HEK293 (cell line): ENCODE data around the gene KIF1A.

Source experiments
- CTCF ChIA-PET: fragments of 350-600 bp; formaldehyde crosslinking; extraction: SDS; loops from one replicate; lab custom pipeline; 2021; ENCODE audit warnings: antibody characterized with exemption; lab: Yijun Ruan, JAX
- POLR2A ChIA-PET: fragments of 300-600 bp; formaldehyde crosslinking; extraction: SDS; loops from one replicate; lab custom pipeline; 2020; ENCODE audit warnings: antibody characterized with exemption, inconsistent platforms; lab: Yijun Ruan, JAX
- H3K27ac ChIP-seq: fragments of 200-500 bp; sonication (Bioruptor generic); 2 replicates; pipeline ENCODE4 v1.5.1; 2014; ENCODE audit warnings: low read depth, low read length, control low read depth, inconsistent platforms; ENCODE audit errors: extremely low read depth
- H3K36me3 ChIP-seq, 2 experiments: fragments of 200-500 bp in 1 of 2; sonication (Bioruptor generic) in 1 of 2; 1 replicate in 1 of 2; 2 replicates in 1 of 2; pipeline ENCODE4 v1.5.1; 2014 to 2017; ENCODE audit warnings: inconsistent platforms in 2 of 2, low read length in 2 of 2; ENCODE audit not compliant: control insufficient read depth in 2 of 2, insufficient read depth in 1 of 2
- H3K4me1 ChIP-seq: fragments of 200-500 bp; sonication (Bioruptor generic); 2 replicates; pipeline ENCODE4 v1.5.1; 2014; ENCODE audit warnings: mild to moderate bottlenecking, low read length, inconsistent platforms; ENCODE audit not compliant: control insufficient read depth, insufficient read depth
- H3K4me3 ChIP-seq: 2 replicates; pipeline ENCODE4 v1.5.1; 2011; ENCODE audit warnings: low read depth, mild to moderate bottlenecking, control low read depth, low read length, moderate library complexity
- H3K9me3 ChIP-seq: fragments of 200-500 bp; sonication (Bioruptor generic); 2 replicates; pipeline ENCODE4 v1.5.1; 2014; ENCODE audit warnings: low read depth, low read length, inconsistent platforms; ENCODE audit not compliant: control insufficient read depth, insufficient read depth
- GLI4 ChIP-seq: fragments of 450-650 bp; formaldehyde crosslinking; IDR thresholded peaks from 2 replicates; pipeline ENCODE4 v1.5.1; 2016; ENCODE audit warnings: missing biosample characterization, missing genetic modification characterization
- HOXA7 ChIP-seq: sonication (generic); formaldehyde crosslinking; IDR thresholded peaks from 2 replicates; pipeline ENCODE4 v1.8.1; 2022; ENCODE audit warnings: missing genetic modification reagents, borderline replicate concordance
- ZNF157 ChIP-seq: fragments of 450-650 bp; formaldehyde crosslinking; IDR thresholded peaks from 2 replicates; pipeline ENCODE4 v1.5.1; 2016; ENCODE audit warnings: missing biosample characterization, missing genetic modification characterization
- ZNF2 ChIP-seq: fragments of 450-650 bp; formaldehyde crosslinking; IDR thresholded peaks from 2 replicates; pipeline ENCODE4 v1.5.1; 2016; ENCODE audit warnings: missing biosample characterization, missing genetic modification characterization
- ZNF239 ChIP-seq: fragments of 450-650 bp; formaldehyde crosslinking; IDR thresholded peaks from 2 replicates; pipeline ENCODE4 v1.5.1; 2016; ENCODE audit warnings: missing biosample characterization, missing genetic modification characterization
- ZNF248 ChIP-seq: fragments of 450-650 bp; formaldehyde crosslinking; IDR thresholded peaks from 2 replicates; pipeline ENCODE4 v1.5.1; 2017; ENCODE audit warnings: missing biosample characterization, missing genetic modification characterization
- ZNF391 ChIP-seq: fragments of 450-650 bp; formaldehyde crosslinking; IDR thresholded peaks from 2 replicates; pipeline ENCODE4 v1.5.1; 2016; ENCODE audit warnings: low read depth, missing biosample characterization, missing genetic modification characterization, borderline replicate concordance
- ZNF530 ChIP-seq: fragments of 450-650 bp; formaldehyde crosslinking; IDR thresholded peaks from 2 replicates; pipeline ENCODE4 v1.5.1; 2016; ENCODE audit warnings: low read depth, missing biosample characterization, missing genetic modification characterization
- ZNF623 ChIP-seq: fragments of 450-650 bp; formaldehyde crosslinking; IDR thresholded peaks from 2 replicates; pipeline ENCODE4 v1.5.1; 2016; ENCODE audit warnings: missing biosample characterization, missing genetic modification characterization
- TF ChIP-seq, protein P1 (sequence below): fragments of 450-650 bp; formaldehyde crosslinking; IDR thresholded peaks from 2 replicates; pipeline ENCODE4 v1.5.1; 2016; ENCODE audit warnings: missing biosample characterization, missing genetic modification characterization, borderline replicate concordance
- TF ChIP-seq, protein P2 (sequence below): fragments of 450-650 bp; formaldehyde crosslinking; IDR thresholded peaks from 2 replicates; pipeline ENCODE4 v1.5.1; 2017; ENCODE audit warnings: missing biosample characterization, missing genetic modification characterization
- TF ChIP-seq, protein P3 (sequence below): fragments of 450-650 bp; formaldehyde crosslinking; IDR thresholded peaks from 2 replicates; pipeline ENCODE4 v1.5.1; 2016; ENCODE audit warnings: missing biosample characterization, missing genetic modification characterization, borderline replicate concordance
- TF ChIP-seq, protein P4 (sequence below): fragments of 450-650 bp; formaldehyde crosslinking; IDR thresholded peaks from 2 replicates; pipeline ENCODE4 v1.5.1; 2016; ENCODE audit warnings: missing biosample characterization, missing genetic modification characterization
- TF ChIP-seq, protein P5 (sequence below): fragments of 450-650 bp; formaldehyde crosslinking; IDR thresholded peaks from 2 replicates; pipeline ENCODE4 v1.5.1; 2016; ENCODE audit warnings: missing biosample characterization, missing genetic modification characterization

KIF1A gene

DNA sequence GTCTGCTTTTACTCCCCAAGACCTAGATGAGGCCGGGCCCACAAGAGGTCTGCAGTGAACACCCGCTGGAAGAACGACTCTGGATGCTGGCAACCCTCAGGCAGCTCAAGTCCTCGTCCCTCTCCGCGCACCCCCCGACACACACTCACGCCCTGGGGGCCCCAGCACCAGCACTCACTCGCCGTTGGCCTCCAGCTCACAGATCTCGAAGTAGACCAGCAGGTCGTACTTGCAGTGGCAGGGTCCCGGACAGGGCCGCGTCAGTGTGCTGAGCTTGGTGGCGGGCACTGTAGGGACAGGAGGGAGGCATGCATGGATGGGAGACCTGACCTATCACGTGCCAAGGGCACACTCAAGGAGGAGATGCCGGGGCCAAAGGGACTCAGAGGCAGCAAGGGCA lies 78.9 kb downstream of the KIF1A start (continued):
- TF ChIP-seq, protein P1, sequence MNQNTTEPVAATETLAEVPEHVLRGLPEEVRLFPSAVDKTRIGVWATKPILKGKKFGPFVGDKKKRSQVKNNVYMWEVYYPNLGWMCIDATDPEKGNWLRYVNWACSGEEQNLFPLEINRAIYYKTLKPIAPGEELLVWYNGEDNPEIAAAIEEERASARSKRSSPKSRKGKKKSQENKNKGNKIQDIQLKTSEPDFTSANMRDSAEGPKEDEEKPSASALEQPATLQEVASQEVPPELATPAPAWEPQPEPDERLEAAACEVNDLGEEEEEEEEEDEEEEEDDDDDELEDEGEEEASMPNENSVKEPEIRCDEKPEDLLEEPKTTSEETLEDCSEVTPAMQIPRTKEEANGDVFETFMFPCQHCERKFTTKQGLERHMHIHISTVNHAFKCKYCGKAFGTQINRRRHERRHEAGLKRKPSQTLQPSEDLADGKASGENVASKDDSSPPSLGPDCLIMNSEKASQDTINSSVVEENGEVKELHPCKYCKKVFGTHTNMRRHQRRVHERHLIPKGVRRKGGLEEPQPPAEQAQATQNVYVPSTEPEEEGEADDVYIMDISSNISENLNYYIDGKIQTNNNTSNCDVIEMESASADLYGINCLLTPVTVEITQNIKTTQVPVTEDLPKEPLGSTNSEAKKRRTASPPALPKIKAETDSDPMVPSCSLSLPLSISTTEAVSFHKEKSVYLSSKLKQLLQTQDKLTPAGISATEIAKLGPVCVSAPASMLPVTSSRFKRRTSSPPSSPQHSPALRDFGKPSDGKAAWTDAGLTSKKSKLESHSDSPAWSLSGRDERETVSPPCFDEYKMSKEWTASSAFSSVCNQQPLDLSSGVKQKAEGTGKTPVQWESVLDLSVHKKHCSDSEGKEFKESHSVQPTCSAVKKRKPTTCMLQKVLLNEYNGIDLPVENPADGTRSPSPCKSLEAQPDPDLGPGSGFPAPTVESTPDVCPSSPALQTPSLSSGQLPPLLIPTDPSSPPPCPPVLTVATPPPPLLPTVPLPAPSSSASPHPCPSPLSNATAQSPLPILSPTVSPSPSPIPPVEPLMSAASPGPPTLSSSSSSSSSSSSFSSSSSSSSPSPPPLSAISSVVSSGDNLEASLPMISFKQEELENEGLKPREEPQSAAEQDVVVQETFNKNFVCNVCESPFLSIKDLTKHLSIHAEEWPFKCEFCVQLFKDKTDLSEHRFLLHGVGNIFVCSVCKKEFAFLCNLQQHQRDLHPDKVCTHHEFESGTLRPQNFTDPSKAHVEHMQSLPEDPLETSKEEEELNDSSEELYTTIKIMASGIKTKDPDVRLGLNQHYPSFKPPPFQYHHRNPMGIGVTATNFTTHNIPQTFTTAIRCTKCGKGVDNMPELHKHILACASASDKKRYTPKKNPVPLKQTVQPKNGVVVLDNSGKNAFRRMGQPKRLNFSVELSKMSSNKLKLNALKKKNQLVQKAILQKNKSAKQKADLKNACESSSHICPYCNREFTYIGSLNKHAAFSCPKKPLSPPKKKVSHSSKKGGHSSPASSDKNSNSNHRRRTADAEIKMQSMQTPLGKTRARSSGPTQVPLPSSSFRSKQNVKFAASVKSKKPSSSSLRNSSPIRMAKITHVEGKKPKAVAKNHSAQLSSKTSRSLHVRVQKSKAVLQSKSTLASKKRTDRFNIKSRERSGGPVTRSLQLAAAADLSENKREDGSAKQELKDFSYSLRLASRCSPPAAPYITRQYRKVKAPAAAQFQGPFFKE (tag by site-specific recombination), result no peak
- TF ChIP-seq ZNF623 (no peak), ZNF248 (no peak), ZNF391 (tag by site-specific recombination) (no peak)
- TF ChIP-seq, protein P2, sequence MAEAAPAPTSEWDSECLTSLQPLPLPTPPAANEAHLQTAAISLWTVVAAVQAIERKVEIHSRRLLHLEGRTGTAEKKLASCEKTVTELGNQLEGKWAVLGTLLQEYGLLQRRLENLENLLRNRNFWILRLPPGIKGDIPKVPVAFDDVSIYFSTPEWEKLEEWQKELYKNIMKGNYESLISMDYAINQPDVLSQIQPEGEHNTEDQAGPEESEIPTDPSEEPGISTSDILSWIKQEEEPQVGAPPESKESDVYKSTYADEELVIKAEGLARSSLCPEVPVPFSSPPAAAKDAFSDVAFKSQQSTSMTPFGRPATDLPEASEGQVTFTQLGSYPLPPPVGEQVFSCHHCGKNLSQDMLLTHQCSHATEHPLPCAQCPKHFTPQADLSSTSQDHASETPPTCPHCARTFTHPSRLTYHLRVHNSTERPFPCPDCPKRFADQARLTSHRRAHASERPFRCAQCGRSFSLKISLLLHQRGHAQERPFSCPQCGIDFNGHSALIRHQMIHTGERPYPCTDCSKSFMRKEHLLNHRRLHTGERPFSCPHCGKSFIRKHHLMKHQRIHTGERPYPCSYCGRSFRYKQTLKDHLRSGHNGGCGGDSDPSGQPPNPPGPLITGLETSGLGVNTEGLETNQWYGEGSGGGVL (tag by site-specific recombination), result no peak

DNA sequence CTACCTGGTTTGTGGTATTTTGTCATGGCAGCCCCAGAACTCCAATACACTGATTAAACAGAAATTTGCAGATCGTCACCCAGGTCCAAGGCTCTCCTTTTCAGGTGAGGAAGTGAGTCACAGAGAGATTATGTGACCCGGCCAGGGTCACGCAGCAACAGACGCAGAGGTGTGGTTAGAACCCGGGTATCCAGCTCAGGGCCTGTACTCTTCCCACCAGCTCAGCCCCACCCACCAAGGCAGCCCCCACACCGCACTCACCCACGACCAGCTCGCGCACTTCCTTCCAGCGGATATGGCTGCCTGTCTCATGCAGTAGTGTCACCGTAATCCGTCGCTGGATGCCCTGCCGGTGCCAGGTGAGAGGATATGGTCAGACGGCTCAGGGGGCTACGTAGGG lies 80.2 kb downstream of the KIF1A start:
- Histone ChIP-seq H3K36me3 (peaks cover 0 to 49% of the 10 kb centered on the region in 2 experiments; a peak in 2 of 3 replicates), H3K27ac (no peak overlapping the region), H3K4me3 (no peak overlapping the region), H3K4me1 (no peaks in the 10 kb centered on the region), H3K9me3 (no peaks in the 10 kb centered on the region)
- TF ChIP-seq, protein P3, sequence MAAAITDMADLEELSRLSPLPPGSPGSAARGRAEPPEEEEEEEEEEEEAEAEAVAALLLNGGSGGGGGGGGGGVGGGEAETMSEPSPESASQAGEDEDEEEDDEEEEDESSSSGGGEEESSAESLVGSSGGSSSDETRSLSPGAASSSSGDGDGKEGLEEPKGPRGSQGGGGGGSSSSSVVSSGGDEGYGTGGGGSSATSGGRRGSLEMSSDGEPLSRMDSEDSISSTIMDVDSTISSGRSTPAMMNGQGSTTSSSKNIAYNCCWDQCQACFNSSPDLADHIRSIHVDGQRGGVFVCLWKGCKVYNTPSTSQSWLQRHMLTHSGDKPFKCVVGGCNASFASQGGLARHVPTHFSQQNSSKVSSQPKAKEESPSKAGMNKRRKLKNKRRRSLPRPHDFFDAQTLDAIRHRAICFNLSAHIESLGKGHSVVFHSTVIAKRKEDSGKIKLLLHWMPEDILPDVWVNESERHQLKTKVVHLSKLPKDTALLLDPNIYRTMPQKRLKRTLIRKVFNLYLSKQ (tag by site-specific recombination), result no peak
- TF ChIP-seq ZNF2 (tag by site-specific recombination), result no peak
- TF ChIP-seq ZNF157 (tag by site-specific recombination), result no peak
- TF ChIP-seq HOXA7 (CRISPR knock-in tag), result no peak
- TF ChIP-seq ZNF530 (tag by site-specific recombination), result no peak
- TF ChIP-seq, protein P4, sequence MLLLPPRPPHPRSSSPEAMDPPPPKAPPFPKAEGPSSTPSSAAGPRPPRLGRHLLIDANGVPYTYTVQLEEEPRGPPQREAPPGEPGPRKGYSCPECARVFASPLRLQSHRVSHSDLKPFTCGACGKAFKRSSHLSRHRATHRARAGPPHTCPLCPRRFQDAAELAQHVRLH (tag by site-specific recombination), result no peak
- no peak for TF ChIP-seq ZNF239
- ChIA-PET CTCF (interaction anchor here (0.6 kb wide), 1 partner anchor 130 kb away, joined by 5 read pairs; no protein-coding TSS in a partner anchor), POLR2A (no interaction called here)

DNA sequence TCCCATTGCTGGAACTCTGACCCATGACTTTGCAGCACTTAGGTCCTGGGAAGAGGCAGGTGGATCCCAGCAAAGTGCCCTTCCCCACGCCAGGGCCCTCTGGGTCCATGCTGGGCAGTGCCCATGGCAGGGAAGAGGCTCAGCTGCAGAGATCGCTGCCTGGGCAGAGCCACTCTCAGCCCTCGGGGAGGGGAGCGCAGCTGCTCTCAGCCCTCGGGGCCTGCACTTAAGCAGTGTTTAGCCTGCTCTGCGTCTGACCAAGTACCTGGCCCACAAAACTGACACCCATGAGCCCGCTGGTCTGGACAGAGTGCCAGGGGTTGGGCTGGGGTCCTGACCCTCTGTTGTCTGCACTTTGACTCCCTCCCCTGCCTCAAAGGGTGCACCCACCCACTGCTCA lies 82.1 kb downstream of the KIF1A start:
- CTCF ChIA-PET, result no interaction called here
- peaks cover 0 to 45% of the 10 kb centered on the region in 2 experiments; a peak in 1 of 3 replicates for H3K36me3 ChIP-seq

More for the DNA sequence above, 82.1 kb downstream of the KIF1A start:
- POLR2A ChIA-PET, result no interaction called here
- Histone ChIP-seq H3K27ac (no peak overlapping the region), H3K4me3 (no peak overlapping the region), H3K9me3 (no peaks in the 10 kb centered on the region), H3K4me1 (no peaks in the 10 kb centered on the region)
- TF ChIP-seq, protein P5, sequence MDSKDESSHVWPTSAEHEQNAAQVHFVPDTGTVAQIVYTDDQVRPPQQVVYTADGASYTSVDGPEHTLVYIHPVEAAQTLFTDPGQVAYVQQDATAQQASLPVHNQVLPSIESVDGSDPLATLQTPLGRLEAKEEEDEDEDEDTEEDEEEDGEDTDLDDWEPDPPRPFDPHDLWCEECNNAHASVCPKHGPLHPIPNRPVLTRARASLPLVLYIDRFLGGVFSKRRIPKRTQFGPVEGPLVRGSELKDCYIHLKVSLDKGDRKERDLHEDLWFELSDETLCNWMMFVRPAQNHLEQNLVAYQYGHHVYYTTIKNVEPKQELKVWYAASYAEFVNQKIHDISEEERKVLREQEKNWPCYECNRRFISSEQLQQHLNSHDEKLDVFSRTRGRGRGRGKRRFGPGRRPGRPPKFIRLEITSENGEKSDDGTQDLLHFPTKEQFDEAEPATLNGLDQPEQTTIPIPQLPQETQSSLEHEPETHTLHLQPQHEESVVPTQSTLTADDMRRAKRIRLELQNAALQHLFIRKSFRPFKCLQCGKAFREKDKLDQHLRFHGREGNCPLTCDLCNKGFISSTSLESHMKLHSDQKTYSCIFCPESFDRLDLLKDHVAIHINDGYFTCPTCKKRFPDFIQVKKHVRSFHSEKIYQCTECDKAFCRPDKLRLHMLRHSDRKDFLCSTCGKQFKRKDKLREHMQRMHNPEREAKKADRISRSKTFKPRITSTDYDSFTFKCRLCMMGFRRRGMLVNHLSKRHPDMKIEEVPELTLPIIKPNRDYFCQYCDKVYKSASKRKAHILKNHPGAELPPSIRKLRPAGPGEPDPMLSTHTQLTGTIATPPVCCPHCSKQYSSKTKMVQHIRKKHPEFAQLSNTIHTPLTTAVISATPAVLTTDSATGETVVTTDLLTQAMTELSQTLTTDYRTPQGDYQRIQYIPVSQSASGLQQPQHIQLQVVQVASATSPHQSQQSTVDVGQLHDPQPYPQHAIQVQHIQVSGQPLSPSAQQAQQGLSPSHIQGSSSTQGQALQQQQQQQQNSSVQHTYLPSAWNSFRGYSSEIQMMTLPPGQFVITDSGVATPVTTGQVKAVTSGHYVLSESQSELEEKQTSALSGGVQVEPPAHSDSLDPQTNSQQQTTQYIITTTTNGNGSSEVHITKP (tag by site-specific recombination), result peak; percentile 48
- no peak for TF ChIP-seq GLI4
